ENCODE data around the gene SLC1A6. TPM values are rescaled to one million over a fixed set of nuclear protein-coding genes. Genes with fewer than 3 reads are reported as not detected.

Gene SLC1A6
- total RNA-seq, 1 experiment from 2014 or later, result 0.15 TPM

- Histone ChIP-seq H3K27ac (ENCODE audit: low read length) (no peak overlapping the region), H3K27me3 (ENCODE audit: control insufficient read depth, insufficient read depth, low read length) (no peaks in the 10 kb centered on the region), H3K36me3 (ENCODE audit: control insufficient read depth, insufficient read depth, low read length) (no peaks in the 10 kb centered on the region), H3K4me3 (ENCODE audit: low read depth in 2 of 2, low read length in 2 of 2) (no peak overlapping the region), H3K9me3 (ENCODE audit: control insufficient read depth, insufficient read depth, low read depth, low read length) (no peaks in the 10 kb centered on the region), H3K4me1 (ENCODE audit: control insufficient read depth, insufficient read depth, low read length) (no peaks in the 10 kb centered on the region)
- CTCF ChIA-PET, result no interaction called here
- in situ Hi-C loops (cut with HindIII; ENCODE audit: low pct_unique_long_range_greater_than_20kb, low sequenced_read_pairs), result no loop called here
- BruUV-seq (replicated peaks), result no TSS peak
- POLR2A ChIA-PET, result no interaction called here
- ATAC-seq (no peak), DNase-seq (ENCODE audit: low read depth, low spot score) (no peak)
- no peak for TF ChIP-seq TCF7L2 (IDR thresholded peaks at IDR 0.05; ENCODE audit: low read depth, low read length)
- intact Hi-C loops (cut with micrococcal nuclease; ENCODE audit: unreplicated experiment), result no loop called here
Observed at GRCh38 chr19:14978161-14978776, 1.4 kb downstream of the SLC1A6 start.

GRCh38 chr19:14977128-14977527, 2.5 kb downstream of the SLC1A6 start:
- H3K27ac ChIP-seq (ENCODE audit: low read length), result no peak overlapping the region
- no peak for TF ChIP-seq TCF7L2 (IDR thresholded peaks at IDR 0.05; ENCODE audit: low read depth, low read length)
- TF ChIP-seq REST (IDR thresholded peaks at IDR 0.05; ENCODE audit: insufficient read depth in 1 of 2, low read depth in 2 of 2, low read length in 1 of 2), result no peak
- TF ChIP-seq CTCF (IDR thresholded peaks at IDR 0.05), result no peak
- no peak for TF ChIP-seq POLR2AphosphoS5 (IDR thresholded peaks at IDR 0.05; ENCODE audit: low read depth, low read length)
- TF ChIP-seq SIN3A (IDR thresholded peaks at IDR 0.05; ENCODE audit: borderline replicate concordance, insufficient read depth, low read depth, low read length), result no peak
- intact Hi-C loops (cut with micrococcal nuclease; ENCODE audit: unreplicated experiment) (no loop called here), in situ Hi-C loops (cut with HindIII; ENCODE audit: low pct_unique_long_range_greater_than_20kb, low sequenced_read_pairs) (no loop called here)
- no peak overlapping the region for H3K4me3 ChIP-seq (ENCODE audit: low read depth in 2 of 2, low read length in 2 of 2)
- no peak for ATAC-seq
- DNase-seq (ENCODE audit: low read depth, low spot score), result no peak
- BruUV-seq (replicated peaks), result no TSS peak
- no peaks in the 10 kb centered on the region for H3K4me1 ChIP-seq (ENCODE audit: control insufficient read depth, insufficient read depth, low read length)
- CTCF ChIA-PET, result no interaction called here
- H3K27me3 ChIP-seq (ENCODE audit: control insufficient read depth, insufficient read depth, low read length), result no peaks in the 10 kb centered on the region
- POLR2A ChIA-PET, result no interaction called here
- no peaks in the 10 kb centered on the region for H3K9me3 ChIP-seq (ENCODE audit: control insufficient read depth, insufficient read depth, low read depth, low read length)
- no peaks in the 10 kb centered on the region for H3K36me3 ChIP-seq (ENCODE audit: control insufficient read depth, insufficient read depth, low read length)

GRCh38 chr19:14974488-14974887, 5.2 kb downstream of the SLC1A6 start:
- TF ChIP-seq POLR2AphosphoS5 (IDR thresholded peaks at IDR 0.05; ENCODE audit: low read depth, low read length) (no peak), CTCF (IDR thresholded peaks at IDR 0.05) (no peak), REST (IDR thresholded peaks at IDR 0.05; ENCODE audit: insufficient read depth in 1 of 2, low read depth in 2 of 2, low read length in 1 of 2) (no peak), SIN3A (IDR thresholded peaks at IDR 0.05; ENCODE audit: borderline replicate concordance, insufficient read depth, low read depth, low read length) (no peak), TCF7L2 (IDR thresholded peaks at IDR 0.05; ENCODE audit: low read depth, low read length) (no peak)
- ATAC-seq, result no peak
- H3K4me3 ChIP-seq (ENCODE audit: low read depth in 2 of 2, low read length in 2 of 2), result no peak overlapping the region
- no peak for DNase-seq (ENCODE audit: low read depth, low spot score)
- in situ Hi-C loops (cut with HindIII; ENCODE audit: low pct_unique_long_range_greater_than_20kb, low sequenced_read_pairs), result no loop called here
- no peaks in the 10 kb centered on the region for H3K4me1 ChIP-seq (ENCODE audit: control insufficient read depth, insufficient read depth, low read length)
- intact Hi-C loops (cut with micrococcal nuclease; ENCODE audit: unreplicated experiment), result no loop called here
- BruUV-seq (replicated peaks), result no TSS peak
- H3K27ac ChIP-seq (ENCODE audit: low read length), result no peak overlapping the region
- POLR2A ChIA-PET, result interaction anchor here (0.9 kb wide), 1 partner anchor 14 kb away, joined by 3 read pairs; no protein-coding TSS in a partner anchor
- H3K9me3 ChIP-seq (ENCODE audit: control insufficient read depth, insufficient read depth, low read depth, low read length), result no peaks in the 10 kb centered on the region
- CTCF ChIA-PET, result no interaction called here
- no peaks in the 10 kb centered on the region for H3K36me3 ChIP-seq (ENCODE audit: control insufficient read depth, insufficient read depth, low read length)
- no peaks in the 10 kb centered on the region for H3K27me3 ChIP-seq (ENCODE audit: control insufficient read depth, insufficient read depth, low read length)

Data from Panc1 (cell line).